22Rv1 (cell line): ENCODE results near the gene SNCAIP.

Experiments used
- CTCF ChIP-seq: fragments of 450-650 bp; IDR thresholded peaks from 2 replicates; pipeline ENCODE4 v1.5.1; 2017; ENCODE audit warnings: mild to moderate bottlenecking
- ZFX ChIP-seq: fragments of 450-650 bp; IDR thresholded peaks from 2 replicates; pipeline ENCODE4 v1.6.1; 2017; ENCODE audit warnings: antibody characterized with exemption, borderline replicate concordance

GRCh38 chr5:122291000-122291901 is 20.8 kb upstream of the SNCAIP start:
- TF ChIP-seq CTCF = no peak
- no peak for TF ChIP-seq ZFX
